Measurements from ENCODE around the gene RHOB.

GRCh38 chr2:20482725-20483124, 35.9 kb downstream of the RHOB start:
- TF ChIP-seq, protein P1, sequence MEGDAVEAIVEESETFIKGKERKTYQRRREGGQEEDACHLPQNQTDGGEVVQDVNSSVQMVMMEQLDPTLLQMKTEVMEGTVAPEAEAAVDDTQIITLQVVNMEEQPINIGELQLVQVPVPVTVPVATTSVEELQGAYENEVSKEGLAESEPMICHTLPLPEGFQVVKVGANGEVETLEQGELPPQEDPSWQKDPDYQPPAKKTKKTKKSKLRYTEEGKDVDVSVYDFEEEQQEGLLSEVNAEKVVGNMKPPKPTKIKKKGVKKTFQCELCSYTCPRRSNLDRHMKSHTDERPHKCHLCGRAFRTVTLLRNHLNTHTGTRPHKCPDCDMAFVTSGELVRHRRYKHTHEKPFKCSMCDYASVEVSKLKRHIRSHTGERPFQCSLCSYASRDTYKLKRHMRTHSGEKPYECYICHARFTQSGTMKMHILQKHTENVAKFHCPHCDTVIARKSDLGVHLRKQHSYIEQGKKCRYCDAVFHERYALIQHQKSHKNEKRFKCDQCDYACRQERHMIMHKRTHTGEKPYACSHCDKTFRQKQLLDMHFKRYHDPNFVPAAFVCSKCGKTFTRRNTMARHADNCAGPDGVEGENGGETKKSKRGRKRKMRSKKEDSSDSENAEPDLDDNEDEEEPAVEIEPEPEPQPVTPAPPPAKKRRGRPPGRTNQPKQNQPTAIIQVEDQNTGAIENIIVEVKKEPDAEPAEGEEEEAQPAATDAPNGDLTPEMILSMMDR (IDR thresholded peaks at IDR 0.05): no peak
- TF ChIP-seq, protein P2, sequence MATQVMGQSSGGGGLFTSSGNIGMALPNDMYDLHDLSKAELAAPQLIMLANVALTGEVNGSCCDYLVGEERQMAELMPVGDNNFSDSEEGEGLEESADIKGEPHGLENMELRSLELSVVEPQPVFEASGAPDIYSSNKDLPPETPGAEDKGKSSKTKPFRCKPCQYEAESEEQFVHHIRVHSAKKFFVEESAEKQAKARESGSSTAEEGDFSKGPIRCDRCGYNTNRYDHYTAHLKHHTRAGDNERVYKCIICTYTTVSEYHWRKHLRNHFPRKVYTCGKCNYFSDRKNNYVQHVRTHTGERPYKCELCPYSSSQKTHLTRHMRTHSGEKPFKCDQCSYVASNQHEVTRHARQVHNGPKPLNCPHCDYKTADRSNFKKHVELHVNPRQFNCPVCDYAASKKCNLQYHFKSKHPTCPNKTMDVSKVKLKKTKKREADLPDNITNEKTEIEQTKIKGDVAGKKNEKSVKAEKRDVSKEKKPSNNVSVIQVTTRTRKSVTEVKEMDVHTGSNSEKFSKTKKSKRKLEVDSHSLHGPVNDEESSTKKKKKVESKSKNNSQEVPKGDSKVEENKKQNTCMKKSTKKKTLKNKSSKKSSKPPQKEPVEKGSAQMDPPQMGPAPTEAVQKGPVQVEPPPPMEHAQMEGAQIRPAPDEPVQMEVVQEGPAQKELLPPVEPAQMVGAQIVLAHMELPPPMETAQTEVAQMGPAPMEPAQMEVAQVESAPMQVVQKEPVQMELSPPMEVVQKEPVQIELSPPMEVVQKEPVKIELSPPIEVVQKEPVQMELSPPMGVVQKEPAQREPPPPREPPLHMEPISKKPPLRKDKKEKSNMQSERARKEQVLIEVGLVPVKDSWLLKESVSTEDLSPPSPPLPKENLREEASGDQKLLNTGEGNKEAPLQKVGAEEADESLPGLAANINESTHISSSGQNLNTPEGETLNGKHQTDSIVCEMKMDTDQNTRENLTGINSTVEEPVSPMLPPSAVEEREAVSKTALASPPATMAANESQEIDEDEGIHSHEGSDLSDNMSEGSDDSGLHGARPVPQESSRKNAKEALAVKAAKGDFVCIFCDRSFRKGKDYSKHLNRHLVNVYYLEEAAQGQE (IDR thresholded peaks at IDR 0.05; ENCODE audit: insufficient read depth in 1 of 2, low read depth in 2 of 2, low read length in 1 of 2): no peak
- no peak for TF ChIP-seq SIN3A (IDR thresholded peaks at IDR 0.05; ENCODE audit: borderline replicate concordance, insufficient read depth, low read depth, low read length)
- no peak for TF ChIP-seq POLR2AphosphoS5 (IDR thresholded peaks at IDR 0.05; ENCODE audit: low read depth, low read length)
- no peak for TF ChIP-seq TCF7L2 (IDR thresholded peaks at IDR 0.05; ENCODE audit: low read depth, low read length)

Data from Panc1 (cell line).